ENCODE results near the gene RTEL1. TPM values are rescaled to one million over a fixed set of nuclear protein-coding genes. Genes with fewer than 3 reads are reported as not detected.

RTEL1 gene
- polyA plus RNA-seq, 3 donors = 13.8 to 22.2 (median 18.2) TPM

DNA sequence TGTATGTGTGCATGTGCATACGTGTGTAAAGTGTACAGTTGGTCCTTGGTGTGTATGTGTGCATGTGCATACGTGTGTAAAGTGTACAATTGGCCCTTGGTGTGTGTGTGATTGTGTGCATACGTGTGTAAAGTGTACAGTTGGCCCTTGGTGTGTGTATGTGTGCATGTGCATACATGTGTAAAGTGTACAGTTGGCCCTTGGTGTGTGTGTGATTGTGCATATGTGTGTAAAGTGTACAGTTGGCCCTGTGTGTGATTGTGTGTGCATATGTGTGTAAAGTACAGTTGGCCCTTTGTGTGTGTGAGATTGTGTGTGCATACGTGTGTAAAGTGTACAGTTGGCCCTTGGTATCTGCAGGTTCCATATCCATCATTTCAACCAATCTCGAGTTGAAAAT, 73.3 kb downstream of the RTEL1 start:
- no peak for DNase-seq (ENCODE audit: extremely low read depth in 1 of 11, low read depth in 9 of 11, low spot score in 4 of 11)

DNA sequence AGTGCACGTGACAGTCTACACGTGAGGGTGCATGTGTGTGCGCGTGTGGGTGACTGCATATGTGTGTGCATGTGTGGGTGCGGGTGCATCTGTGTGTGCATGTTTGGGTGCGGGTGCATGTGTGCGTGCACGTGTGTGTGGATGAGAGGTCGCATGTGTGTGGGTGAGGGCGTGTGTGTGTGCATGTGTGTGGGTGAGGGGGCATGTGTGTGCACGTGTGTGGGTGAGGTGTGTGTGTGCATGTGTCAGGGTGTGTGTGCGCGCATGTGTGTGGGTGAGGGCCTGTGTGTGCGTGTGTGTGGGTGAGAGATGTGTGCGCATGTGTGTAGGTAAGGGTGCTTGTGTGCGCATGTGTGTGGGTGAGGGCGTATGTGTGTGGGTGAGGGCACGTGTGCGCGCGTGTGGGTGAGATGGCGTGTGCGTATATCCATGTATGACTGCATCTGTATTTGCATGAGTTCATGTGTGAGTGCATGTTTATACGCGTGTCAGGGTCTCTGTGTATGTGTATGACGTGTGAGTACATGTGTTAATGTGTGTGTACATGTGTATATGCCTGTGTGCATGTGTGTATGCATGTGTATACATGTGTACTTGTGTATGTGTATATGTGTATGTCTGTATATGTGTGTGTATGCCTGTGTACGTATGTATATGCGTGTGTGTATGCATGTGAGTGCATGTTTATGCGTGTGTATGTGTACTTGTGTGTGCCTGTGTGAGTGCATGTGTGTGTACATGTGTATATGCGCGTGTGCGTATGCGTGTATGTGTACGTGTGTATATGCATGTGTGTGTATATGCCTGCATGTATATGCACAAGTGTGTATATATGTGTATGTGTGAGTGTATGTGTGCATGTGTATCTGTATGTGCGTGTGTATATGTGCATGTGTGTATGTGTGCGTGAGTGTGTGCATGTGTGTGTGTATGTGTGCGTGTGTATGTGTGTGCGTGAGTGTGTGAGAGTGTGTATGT, 74.3 kb downstream of the RTEL1 start:
- DNase-seq (ENCODE audit: extremely low read depth in 1 of 11, low read depth in 9 of 11, low spot score in 4 of 11) = no peak

DNA sequence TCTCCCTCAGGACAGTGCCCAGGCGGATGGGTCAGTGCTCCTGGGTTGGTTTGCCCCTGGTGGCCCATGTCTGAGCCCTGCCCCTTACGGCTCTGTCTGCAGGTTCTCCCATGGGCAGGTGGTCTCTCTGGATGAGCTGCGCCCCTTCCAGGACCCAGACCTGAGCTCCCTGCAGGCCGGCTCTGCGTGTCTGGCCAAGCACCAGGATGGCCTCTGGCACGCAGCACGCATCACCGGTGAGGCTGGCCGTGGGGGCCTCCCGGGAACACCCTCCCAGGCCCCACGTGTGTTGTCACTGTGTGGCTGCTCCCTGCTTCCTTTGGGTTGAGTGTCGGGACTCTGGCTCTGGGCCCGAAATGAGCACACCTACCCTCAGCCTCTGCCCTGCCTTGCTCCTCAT, 75.0 kb downstream of the RTEL1 start:
- DNase-seq (ENCODE audit: extremely low read depth in 1 of 11, low read depth in 9 of 11, low spot score in 4 of 11) = no peak

DNA sequence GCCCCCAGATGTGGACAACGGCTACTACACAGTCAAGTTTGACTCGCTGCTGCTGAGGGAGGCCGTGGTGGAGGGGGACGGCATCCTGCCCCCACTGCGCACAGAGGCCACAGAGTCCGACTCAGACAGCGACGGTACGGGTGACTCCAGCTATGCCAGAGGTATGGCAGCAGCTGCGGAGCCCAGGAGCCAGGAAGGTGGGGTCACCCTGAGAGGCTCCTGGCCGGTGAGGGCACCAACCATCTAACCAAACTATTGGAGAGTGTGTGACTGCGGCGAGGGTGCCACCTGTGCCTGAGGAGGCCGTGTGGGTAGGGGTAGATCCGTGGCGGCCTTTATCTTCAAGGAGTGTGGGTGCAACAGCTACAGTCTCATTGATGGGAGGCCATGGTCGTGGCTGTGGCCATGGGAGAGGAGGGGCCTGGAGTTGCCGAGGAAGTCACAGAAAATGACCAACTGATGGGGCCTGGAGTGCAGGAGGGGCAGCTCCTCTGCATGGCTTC, 75.5 kb downstream of the RTEL1 start:
- no peak for DNase-seq (ENCODE audit: extremely low read depth in 1 of 11, low read depth in 9 of 11, low spot score in 4 of 11)

DNA sequence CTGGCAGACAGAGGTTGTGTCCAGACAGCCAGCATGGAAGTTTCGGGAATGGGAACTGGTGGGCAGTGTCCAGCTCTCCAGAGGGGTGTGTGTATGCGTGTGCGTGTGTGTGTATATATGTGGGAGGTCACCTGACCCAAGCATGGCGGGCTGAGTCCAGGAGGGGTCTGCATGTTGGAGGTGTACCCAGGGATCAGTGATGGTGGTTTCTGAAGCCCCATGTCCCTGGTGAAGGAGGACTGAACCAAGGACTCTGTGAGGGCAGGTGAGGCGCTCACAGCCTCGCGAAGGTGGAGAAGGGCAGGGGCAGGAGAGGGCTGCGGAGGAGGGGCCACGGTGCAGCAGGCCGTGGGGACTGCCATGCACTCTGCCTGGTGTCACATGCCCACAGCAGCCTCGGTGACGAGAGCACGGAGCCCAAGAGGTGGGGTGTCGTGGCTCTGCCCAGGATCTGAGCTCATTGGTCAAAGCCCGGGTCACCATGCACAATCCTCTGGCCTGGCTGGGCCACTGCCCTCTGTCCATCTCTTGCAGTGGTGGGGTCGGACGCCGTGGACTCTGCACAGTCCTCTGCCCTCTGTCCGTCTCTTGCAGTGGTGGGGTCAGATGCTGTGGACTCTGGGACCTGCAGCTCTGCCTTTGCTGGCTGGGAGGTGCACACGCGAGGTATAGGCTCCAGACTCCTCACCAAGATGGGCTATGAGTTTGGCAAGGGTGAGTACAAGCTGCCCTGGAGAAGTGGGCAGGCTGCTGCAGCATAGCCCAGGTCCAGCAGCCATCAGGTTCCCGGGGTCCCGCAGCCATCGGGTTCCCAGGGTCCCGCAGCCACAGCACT, 76.2 kb downstream of the RTEL1 start:
- DNase-seq (ENCODE audit: extremely low read depth in 1 of 11, low read depth in 9 of 11, low spot score in 4 of 11) = no peak

DNA sequence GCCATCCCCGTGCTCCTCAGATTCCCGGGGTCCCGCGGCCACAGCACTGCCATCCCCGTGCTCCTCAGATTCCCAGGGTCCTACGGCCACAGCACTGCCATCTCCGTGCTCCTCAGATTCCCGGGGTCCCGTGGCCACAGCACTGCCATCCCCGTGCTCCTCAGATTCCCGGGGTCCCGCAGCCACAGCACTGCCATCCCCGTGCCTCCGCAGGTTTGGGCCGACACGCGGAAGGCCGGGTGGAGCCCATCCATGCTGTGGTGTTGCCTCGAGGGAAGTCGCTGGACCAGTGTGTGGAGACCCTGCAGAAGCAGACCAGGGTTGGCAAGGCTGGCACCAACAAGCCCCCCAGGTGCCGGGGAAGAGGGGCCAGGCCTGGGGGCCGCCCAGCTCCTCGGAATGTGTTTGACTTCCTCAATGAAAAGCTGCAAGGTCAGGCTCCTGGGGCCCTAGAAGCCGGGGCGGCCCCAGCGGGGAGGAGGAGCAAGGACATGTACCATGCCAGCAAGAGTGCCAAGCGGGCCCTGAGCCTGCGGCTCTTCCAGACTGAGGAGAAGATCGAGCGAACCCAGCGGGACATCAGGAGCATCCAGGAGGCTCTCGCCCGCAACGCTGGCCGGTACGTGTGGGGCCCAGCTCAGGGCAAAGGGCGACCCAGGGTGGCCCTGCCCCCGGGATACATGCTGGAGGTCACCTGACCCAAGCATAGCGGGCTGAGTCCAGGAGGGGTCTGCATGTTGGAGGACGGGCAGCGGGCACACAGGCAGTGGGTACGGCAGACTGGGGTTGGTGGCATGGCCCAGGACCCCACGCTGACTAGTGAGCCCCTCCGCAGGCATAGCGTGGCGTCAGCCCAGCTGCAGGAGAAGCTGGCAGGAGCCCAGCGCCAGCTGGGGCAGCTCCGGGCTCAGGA, 77.1 kb downstream of the RTEL1 start:
- DNase-seq (ENCODE audit: extremely low read depth in 1 of 11, low read depth in 9 of 11, low spot score in 4 of 11) = no peak

DNA sequence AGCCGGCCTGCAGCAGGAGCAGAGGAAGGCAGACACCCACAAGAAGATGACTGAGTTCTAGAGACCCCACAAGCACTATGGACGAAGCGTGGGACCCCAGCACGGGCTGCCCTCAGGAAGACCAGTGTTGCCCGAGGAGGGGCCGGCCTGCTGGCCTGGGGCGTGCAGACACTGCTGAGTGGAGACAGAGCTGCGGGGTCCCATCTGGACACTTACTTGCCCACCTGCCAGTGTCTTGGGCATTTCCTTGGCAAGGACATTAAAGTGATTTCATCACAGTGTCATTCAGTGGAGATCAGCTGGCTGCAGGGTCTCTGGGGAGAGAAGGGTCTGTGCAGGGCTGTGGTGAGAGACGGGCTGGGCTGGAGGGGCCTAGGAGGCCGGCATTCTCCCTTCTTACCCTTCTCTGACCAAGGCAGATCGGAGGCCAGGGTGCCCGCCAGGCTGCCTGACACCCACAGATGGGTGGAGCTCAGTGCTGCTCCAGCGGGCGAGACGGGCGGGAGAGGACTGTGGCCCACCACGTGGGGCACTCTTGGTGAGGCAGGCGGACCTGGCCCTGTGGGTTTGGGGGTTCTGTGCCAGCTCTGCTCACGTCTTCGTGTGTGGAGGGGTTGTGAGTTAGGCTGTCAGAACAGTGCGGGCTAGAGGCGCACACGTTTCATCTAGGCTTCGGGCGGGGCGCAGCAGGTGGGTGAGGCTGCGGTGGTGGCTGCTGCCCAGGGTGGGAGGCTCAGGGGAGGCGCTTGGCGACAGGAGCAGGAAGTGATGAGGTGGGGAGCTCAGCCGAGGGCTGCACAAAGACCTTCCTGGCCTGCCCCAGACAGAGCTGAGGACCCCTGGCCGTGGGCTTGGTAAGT, 78.0 kb downstream of the RTEL1 start, which contains the start of gene LIME1:
LIME1 (plus strand) TSS at position 806 of the 860 bp plus-strand sequence. CDS start 886 bp downstream, outside the sequence.
- DNase-seq (ENCODE audit: extremely low read depth in 1 of 11, low read depth in 9 of 11, low spot score in 4 of 11) = no peak

DNA sequence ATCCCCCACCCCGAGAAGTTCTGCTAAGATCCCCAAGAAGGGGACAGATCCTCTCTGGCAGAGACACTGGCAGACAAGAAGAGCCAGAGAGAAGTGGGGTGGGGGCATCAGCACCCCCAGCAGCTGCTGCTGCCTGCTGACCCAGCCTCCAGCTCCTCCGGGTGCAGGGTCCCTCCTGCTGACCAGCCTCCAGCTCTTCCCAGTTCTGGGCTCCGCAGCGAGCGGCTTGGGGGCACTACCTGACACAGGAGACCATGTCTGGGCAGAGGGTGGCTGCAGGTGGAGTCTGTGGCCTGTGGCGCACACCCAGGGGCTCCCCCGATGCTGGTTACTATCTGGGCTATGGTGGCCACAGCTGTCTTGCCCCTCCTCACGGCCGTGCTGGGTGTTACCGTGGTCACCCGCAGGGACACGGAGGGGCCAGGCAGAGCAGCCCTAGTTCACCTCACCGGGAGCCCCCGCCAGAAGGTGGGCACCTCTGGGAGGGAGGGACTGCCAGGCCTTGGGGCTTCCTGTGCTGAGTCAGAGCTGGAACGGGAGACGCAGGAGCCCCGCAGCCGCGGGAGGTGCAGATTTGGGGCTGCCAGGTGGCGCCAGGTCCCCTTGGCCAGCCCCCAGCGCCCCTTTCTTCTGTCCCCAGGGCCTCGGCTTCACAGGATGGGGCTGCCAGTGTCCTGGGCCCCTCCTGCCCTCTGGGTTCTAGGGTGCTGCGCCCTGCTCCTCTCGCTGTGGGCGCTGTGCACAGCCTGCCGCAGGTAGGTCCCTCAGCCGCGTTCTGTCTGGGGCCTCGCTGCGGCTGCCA, 79.0 kb downstream of the RTEL1 start:
- no peak for DNase-seq (ENCODE audit: extremely low read depth in 1 of 11, low read depth in 9 of 11, low spot score in 4 of 11)

DNA sequence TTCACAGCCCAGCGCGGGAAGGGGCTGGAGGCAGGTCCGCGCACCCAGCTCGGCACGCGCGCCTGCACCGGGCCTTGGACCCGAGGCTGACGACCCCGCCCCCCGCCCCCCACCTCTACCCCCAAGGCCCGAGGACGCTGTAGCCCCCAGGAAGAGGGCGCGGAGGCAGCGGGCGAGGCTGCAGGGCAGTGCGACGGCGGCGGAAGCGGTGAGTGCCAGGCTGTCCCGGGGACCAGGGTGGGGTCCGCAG, 79.5 kb downstream of the RTEL1 start:
- DNase-seq (ENCODE audit: extremely low read depth in 1 of 11, low read depth in 9 of 11, low spot score in 4 of 11) = no peak

DNA sequence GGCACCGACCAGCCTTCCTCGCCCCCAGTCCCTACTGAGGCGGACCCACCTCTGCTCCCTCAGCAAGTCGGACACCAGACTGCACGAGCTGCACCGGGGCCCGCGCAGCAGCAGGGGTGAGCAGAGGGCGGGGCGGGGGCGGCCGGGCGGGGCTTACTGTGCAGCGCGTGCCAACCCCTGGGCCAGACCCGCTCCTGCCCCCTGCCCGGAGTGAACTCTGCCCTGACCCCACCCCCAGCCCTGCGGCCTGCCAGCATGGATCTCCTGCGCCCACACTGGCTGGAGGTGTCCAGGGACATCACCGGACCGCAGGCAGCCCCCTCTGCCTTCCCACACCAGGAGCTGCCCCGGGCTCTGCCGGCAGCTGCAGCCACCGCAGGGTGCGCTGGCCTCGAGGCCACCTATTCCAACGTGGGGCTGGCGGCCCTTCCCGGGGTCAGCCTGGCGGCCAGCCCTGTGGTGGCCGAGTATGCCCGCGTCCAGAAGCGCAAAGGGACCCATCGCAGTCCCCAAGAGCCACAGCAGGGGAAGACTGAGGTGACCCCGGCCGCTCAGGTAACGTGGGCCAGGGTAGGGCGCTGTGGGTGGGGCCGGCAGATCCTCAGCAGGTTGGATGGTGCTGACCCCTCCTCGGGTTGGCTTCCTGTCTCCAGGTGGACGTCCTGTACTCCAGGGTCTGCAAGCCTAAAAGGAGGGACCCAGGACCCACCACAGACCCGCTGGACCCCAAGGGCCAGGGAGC, 80.0 kb downstream of the RTEL1 start:
- DNase-seq (ENCODE audit: extremely low read depth in 1 of 11, low read depth in 9 of 11, low spot score in 4 of 11) = no peak

DNA sequence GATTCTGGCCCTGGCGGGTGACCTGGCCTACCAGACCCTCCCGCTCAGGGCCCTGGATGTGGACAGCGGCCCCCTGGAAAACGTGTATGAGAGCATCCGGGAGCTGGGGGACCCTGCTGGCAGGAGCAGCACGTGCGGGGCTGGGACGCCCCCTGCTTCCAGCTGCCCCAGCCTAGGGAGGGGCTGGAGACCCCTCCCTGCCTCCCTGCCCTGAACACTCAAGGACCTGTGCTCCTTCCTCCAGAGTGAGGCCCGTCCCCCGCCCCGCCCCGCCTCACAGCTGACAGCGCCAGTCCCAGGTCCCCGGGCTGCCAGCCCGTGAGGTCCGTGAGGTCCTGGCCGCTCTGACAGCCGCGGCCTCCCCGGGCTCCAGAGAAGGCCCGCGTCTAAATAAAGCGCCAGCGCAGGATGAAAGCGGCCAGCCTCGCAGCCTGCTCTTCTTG, 80.6 kb downstream of the RTEL1 start:
- DNase-seq (ENCODE audit: extremely low read depth in 1 of 11, low read depth in 9 of 11, low spot score in 4 of 11) = peak in 6 of 11 donors; percentile 12 to 52 (median 40)

DNA sequence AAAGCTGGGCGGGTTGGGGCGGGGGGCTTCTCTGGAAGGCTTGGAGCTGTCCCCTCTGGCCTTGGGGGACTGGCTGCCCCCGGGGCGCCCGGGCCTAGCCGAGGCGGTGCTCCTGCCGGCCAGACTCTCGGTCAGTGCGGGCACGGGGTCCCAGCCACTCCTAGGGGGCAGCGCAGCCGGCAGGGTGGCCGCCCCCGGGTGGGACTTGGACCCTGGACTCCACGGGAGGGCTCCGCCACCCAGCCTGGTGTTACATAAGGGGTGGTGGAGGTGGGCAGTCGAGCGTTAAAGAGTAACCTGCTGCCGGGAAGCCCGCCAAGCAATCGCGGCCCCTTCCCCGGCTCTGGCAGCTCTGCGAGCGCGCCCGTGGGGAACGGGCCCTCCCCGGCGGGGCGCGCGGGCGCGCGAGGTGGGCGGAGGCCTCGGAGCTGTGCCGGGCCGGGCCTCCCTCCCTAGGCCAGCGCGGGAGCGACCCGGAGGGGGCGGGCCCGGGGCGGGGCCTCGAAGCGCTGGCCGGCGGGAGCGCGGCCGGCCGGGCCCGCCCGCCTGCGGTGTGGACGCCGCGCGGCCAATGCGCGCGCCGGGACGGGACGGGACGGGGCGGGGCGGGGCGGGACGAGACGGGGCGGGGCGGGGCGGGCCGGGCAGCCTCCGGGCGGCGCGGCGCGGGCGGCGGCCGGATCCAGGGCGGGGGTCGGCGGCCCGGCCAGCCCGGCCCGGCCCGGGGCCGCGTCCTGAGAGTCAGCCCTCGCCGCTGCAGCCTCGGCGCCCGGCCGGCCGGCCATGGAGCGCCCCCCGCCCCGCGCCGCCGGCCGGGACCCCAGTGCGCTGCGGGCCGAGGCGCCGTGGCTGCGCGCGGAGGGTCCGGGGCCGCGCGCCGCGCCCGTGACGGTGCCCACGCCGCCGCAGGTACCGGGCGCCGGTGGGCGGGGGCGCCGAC, 81.3 kb downstream of the RTEL1 start, which contains the start of gene SLC2A4RG:
SLC2A4RG (plus strand) TSS at position 647 of the 940 bp plus-strand sequence; CDS start at position 784, 137 bp downstream.
- DNase-seq (ENCODE audit: extremely low read depth in 1 of 11, low read depth in 9 of 11, low spot score in 4 of 11) = peak; percentile 52 to 87 (median 74)

DNA sequence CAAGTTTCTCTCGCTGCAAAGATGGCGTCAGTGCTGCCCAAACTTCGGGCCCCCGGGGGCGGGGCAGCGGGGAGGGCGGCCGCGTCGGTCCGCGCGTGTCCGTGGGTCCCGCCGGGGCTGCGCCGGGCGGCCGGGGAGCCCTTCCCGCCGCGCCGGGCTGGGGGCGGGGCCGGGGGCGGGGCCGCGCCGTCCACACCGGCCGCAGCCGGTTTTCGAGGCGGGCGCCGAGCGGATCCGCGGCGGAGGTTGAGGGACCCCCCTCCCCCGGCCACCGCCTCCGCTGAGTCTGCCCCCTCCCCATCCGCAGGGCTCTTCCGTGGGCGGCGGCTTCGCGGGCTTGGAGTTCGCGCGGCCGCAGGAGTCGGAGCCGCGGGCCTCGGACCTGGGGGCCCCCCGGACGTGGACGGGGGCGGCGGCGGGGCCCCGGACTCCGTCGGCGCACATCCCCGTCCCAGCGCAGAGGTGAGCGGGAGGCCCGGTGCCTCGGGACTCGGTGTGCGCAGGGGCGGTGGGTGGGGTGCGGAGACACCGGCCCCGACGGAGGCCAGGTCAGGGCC, 82.0 kb downstream of the RTEL1 start:
- peak in 6 of 11 donors; percentile 27 to 63 (median 34) for DNase-seq (ENCODE audit: extremely low read depth in 1 of 11, low read depth in 9 of 11, low spot score in 4 of 11)

DNA sequence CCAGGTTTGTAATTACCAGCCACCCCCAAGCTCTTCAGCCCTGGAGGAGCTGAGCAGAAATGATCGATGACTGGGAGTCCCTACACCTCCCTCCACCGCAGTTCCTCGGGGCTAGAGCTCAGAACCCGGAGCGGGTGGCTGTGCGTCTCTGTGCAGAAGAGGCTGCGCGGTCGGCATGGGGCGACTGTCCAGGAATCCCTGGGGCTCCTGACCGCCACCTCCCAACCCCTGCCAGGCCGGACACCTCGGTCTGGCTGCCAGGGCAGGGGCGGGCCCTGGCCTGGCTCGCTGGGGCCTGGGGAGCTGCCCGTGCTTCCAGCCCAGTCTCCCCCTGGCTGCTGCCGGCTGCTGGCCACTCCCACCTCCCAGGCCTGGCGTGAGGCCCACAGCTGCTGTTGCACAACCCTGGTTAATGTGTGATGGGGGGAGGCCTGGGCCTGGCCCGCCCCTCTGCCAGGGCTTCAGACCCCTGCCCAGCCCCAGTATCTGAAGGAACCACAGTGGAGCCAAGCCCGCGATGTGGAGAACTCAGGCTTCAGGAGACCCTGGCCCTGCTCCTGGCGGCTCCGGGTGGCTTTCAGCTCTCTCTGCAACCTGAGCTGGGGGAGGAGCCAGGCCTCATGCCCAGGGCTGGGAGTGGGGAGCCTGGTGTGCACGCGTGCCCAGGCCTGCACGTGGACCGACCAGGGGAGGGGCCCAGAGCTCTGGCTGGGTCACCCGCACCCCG, 82.7 kb downstream of the RTEL1 start:
- peak; percentile 63 to 82 (median 76) for DNase-seq (ENCODE audit: extremely low read depth in 1 of 11, low read depth in 9 of 11, low spot score in 4 of 11)

Measured in renal cortex interstitium (tissue), 11 donors.